NCI-H1417 treated with DMSO at 0.1 percent for 48 hours (cell line): ENCODE measurements around the gene NEU3.
"Not testable (repeated sequence)": the region's sequence is repeated elsewhere in the genome, so short reads cannot be mapped to it uniquely, and the experiment has no call there.

Experiments used
- DNase-seq: peaks from one replicate; lab custom pipeline; 2025; lab: John Stamatoyannopoulos, UW

NEU3 gene, protein sequence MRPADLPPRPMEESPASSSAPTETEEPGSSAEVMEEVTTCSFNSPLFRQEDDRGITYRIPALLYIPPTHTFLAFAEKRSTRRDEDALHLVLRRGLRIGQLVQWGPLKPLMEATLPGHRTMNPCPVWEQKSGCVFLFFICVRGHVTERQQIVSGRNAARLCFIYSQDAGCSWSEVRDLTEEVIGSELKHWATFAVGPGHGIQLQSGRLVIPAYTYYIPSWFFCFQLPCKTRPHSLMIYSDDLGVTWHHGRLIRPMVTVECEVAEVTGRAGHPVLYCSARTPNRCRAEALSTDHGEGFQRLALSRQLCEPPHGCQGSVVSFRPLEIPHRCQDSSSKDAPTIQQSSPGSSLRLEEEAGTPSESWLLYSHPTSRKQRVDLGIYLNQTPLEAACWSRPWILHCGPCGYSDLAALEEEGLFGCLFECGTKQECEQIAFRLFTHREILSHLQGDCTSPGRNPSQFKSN

DNA sequence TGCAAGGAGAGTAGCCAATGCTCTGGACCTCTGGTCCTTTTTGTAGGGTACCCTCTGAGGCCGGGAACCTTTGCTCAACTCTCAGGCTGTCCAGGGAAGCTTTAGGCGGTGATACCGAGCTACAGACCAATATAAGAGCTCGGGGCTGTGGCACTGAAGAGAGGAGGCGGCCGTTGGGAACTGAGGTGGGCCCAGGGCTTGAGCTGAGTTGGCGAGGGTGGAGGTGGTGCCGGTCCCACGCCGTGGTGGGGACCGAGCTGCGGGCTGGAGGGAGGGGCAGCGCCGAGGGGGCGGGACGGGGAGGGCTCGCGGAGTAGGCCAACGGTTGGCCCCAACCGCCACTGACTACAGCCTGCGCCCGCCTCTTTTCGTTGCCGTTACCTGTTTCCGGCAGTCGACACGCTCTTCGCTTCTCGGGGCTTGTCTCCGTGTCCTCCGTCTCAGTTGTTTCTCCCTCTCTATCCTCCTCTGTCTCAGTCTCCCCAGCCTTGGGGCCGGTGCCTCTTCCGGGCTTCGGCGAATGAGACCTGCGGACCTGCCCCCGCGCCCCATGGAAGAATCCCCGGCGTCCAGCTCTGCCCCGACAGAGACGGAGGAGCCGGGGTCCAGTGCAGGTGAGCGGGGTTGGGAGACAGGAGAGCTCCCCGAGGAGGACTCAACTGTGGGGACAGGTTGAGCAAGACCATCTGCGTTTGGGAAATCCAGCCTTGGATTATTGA is at the start of gene NEU3:
TSS of gene NEU3 (plus strand) at position 393 of the 719 bp plus-strand sequence. CDS start at position 521, 128 bp downstream.
- peak; percentile 50 for DNase-seq

DNA sequence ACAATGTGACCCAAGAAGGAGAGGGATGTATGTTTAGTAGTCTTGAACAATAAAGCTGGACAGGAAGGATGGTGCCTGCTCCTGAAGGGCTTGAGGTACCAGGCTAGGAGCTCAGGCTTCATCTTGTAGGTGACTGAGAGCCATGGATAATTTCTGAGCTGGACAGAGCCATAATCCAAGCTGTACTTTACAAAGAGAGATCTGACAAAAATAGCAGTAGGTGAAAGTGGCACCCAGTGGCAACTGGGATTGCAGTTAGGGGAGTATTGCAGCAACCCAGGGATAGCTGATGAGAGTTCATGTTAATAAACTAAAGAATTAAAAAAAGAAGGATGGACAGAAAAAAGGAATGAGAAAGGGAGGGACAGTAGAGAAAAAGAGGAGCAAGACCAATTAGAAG is 47.2 kb upstream of the NEU3 start:
- DNase-seq: no peak

DNA sequence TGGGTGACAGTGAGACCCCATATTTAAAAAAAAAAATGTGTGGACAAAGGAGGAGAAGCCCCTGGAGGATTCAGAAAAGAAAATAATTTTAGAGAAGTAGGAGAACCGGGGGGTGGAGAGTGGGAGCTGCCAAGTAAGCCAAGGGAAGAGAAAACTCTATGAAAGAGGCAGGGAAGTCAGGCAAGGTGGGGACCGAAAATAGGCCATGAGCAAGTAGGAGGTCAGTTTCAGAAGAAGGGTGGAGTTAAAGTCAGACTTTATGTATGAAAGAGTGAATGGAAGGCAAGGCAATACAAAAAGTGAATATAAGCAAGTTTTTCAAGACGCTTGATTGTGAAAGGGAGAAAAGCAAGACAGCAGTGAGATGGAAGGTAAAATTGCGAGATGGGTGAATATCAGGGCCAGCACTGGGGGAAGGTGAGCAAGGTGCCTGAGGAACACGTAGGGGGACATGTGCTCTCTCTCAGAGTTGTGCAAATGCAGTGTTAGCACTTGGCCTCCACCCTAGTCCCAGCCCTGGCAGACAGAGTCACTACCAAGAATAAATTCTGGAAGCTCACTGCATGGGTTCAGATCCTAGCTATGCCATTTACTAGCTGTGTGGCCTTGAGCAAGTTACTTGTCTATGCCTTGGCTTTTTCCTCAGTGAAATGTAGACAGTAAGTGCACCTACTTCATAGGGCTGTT is 46.5 kb upstream of the NEU3 start:
- no peak for DNase-seq

DNA sequence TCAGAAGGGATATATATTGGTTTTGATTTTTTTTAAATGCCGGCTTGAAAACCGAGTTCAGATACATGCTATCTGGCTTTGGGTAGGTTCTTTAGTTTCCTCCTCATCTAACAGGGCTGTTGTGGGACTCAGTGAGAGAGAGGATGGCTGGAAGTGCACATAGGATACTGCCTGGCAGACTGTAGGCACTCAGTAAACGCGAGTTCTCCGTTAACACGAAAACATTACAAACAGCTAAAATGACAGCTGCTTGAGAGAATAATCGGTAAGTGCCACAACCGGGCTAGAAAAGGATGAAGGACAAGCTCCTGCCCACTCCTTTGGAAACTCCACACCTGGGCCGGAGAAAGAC is 40.2 kb upstream of the NEU3 start:
- no peak for DNase-seq

DNA sequence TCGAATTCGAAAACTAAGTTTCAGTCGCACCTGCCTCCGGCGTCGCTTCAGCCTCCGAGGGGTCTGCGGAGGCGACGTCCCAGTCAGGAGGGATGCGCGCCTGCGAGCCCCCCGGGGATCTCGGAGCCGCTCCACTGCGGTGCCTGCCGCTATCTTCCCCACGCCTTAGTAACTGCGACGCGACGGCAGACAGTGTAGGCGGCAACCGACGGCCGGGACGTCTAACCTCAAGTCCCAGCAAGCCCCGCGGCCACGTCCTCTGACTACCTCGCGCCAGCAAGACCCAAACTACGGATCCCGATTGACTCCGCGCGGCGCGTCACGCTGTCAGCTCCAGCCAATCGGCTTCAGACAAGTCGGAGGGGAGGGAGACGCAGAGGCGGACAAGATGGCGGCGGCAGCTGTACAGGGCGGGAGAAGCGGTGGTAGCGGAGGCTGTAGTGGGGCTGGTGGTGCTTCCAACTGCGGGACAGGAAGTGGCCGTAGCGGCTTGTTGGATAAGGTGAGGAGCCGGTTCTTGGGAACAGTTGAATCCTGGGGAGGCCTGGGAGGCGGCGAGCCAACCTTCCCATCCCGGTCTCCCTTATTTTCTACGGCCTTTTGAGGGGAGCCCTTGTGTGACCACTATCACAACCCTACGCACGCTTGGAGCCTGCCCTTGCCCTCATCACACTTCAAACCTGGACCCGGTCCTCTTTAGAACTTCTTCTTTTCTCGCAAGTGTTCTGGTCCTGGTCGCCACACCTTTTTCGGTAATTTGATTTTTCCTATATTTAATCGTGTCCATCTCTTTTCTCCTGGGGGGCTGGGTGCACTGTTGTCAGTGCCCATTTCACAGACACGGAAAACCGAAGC is 39.6 kb upstream of the NEU3 start, which contains the start of the genes SPCS2 and XRRA1:
TSS of gene SPCS2 (plus strand) at position 369 of the 855 bp plus-strand sequence. CDS start at position 389, 20 bp downstream.
TSS of gene XRRA1 (minus strand) at position 194 of the 855 bp plus-strand sequence. CDS start 8,213 bp downstream, outside the sequence.
- peak; percentile 90 for DNase-seq

DNA sequence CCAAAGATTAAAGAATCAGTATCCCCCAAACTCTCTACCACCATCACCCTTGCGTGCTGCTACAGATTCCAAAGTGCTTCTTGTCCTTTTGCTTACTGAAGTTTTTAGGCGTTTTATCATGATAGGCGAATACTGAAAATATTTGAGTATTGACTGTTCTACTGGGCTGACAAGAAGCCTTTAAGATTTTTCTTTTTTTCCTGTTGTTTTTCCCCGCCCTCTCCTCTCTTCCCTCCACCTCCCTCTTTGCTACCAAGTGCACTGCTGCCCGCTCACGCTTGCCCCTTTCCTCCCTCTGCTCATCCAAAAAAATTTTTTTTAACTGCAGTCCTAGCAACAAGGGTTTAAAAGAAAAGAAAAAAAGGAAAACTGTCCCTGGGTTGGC is 39.0 kb upstream of the NEU3 start:
- DNase-seq: no peak

DNA sequence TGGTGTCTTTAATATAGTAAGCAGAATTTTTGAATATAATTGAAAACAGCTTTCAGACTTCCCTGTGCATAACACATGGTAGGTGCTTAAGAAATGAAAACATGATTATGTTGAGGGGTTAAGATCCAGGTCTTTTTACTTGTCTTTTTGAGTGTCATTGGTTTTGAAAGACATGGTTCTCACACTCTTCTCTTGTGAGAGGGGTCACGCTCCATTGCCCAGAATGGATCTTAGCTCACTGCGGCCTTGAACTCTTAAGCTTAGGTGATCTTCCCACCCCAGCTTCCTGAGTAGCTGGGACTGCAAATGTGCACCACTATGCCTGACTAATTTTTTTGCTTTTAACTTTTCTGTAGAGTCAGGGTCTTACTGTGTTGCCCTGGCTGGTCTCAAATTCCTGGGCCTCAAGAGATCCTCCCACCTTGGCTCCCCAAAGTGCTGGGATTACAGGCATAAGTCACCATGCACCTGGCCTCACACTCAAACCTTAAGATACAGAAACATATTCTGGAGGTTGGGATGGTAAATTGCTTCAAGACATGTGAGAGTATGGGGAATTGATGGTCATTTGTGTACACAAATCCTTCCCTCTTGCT is 38.3 kb upstream of the NEU3 start:
- DNase-seq: no peak

DNA sequence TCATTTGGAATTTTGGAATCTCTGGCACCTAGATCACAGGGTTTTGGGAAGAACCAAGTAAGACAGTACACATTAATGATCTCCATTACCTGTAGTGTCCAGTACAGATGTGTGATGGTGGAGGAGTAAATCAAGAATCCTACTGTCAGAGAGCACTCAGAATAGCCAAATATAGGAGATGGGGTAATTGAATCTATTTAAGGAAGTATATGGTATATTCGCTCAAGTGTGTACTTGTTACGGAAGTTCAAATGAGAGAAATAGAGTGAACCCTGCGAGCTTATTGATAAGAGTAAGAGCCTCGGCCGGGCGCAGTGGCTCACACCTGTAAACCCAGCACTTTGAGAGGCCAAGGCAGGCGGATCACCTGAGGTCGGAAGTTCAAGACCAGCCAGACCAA is 37.5 kb upstream of the NEU3 start:
- DNase-seq: no peak

DNA sequence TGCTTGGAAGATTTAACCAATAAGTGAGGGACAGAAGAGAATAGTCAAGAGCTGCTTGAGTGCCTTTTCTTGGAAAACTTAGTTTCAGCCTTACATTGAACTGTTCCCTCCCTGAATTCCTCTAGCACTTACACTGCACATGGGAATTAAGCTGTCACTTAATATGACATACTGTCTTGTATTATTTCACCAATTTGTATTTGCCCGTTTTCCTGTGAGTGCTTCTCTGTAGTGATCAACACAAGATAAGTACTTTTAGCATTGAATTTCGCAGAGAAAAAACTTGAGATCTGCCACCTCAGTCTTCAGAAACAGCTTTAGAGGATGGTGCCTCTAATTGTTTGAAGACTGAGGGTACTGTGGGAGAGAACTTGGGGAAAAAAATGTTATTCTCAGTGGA is 36.0 kb upstream of the NEU3 start:
- DNase-seq: no peak

DNA sequence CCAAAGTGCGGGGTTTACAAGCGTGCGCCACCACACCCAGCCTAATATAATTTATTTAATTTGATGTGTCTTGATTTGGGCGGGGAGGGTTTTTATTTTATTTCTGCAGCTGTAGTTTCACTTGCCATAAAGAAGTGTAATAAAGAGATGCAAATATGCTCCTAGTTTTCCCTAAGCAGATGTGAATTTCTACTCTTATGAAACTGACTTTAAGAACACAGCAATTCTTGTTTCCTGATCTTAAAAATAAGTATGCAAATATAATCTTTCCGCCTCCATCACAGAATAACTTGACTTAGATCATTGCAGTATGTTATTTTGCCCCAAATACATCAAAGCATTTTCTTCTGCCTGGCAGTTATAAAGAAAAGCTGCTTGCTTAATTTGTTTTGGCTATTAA is 35.3 kb upstream of the NEU3 start:
- no peak for DNase-seq

DNA sequence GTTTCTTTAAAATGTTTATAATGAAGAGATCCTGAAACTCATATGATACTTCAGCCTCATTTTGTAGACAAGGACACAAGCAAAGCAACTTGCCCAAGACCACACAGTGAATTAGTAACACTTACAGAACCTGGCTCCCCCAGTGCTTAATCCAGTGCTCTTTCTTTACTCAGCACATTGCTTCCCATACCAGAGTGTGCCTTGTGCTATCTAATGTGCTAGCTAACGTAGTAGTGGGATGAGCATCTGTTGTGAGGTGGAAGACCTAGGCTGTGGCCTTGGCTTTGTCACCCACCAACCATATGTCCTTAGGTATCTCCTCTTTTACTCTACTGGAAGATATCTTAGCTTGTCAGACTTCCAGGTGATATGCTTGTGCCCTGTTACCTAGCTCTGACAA is 34.5 kb upstream of the NEU3 start:
- DNase-seq: no peak

DNA sequence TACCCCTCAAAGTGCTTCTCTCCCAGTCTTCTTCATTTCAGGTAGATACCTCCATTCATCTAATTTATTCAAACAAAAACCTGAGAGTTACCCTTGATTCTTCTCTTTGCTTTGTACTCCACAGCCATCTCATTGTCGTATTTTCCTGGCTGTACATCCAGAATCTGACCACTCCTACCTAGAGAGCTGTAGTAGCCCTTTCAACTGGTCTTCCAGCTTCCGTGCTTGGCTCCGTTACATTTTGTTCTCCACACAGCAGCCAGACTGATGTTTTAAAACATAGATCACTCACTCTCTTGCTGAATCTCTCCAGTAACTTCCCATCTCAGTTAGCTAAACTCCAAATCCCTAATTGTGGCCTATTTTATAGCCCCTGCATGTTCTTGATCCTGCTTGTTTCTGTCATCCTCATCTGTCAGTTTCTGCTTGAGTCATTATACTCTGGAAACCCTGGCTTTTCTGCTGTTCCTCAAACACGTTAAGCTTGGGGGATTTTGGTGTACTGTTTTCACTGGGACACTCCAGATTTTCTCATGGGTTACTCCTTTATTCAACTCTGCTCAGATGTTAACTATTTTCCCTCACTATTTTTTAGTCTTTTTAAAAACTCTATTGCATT is 32.2 kb upstream of the NEU3 start:
- no peak for DNase-seq

DNA sequence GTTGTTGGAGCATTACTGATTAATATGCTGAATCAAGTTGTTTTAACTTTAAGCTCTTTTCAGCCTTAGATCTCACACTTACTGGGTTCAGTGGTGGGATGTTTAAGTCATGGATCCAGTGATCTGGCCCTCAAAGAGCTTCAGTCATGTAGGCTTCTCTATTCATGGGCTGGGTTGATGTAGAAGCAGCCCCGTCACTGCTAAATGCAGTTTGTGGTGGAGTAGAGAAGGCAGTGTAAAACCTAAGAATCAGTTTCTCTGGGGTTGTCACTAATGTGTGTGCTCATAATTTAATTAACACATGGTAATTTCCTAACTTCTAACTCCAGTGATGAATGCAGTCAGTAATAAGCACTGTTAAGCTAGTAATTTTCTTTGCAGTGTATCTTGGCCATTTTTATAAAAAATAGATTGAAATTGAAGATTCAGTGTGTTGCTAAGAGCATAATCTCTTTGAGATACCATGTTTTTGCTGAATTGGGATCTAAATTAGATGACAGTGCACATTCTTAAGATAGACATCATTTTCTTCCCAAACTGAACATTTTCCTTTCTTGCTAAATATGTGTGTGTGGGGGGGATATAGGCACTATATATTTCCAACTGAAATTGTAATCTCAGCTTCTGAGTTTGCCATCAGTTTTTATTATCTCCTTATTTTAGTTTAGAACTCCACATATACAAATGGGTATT is 30.6 kb upstream of the NEU3 start:
- DNase-seq: no peak

DNA sequence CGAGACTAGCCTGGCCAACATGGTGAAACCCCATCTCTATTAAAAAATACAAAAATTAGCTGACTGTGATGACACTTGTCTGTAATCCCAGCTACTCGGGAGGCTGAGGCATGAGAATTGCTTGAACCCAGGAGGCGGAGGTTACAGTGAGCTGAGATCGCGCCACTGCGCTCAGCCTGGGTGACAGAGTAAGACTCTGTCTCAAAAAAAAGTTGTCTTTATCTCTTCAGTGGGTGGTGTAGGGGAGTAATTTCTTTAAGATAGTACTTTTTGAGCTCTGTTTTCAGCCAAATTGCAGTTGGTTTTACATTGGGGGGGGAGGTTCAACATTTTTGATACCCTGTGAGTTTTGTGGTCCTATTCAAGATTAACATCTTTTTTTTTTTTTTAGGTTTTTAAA is 28.6 kb upstream of the NEU3 start:
- DNase-seq: not testable (repeated sequence)

DNA sequence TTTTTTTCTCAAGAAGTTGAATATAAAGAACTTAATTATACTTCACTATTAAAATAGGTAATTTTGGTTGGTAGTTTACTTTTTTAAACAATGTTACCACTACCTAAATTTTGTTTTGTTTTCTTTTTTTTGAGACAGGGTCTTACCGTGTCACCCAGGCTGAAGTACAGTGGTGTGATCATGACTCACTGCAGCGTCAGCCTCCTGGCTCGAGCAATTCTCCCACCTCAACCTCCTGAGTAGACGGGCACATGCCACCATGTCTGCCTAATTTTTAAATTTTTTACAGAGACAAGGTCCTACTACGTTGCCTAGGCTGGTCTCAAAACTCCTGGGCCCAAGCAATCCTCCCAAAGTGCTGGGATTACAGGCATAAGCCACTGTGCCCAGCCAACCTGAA is 22.1 kb upstream of the NEU3 start:
- DNase-seq: no peak

DNA sequence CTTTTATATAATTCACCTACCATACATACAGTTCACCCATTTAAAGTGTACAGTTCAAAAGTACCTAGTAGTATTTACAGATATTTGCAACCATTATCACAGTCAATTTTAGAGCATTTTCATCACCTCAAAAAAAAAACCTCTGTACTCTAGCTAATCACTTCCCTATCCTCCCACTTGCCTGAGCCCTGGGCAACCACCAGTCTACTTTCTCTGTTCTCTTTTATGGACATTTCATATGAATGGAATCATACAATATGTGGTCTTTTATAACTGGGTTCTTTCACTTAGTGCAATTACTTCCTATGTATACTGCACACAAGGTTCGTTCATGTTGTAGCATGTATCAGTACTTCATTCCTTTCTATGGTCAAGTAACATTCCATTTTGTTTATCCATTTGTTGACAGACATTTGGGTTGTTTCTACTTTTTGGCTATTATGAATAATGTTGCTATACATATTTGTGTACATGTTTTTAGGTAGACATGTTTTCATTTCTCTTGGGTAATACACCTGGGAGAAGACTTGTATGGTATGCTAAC is 17.8 kb upstream of the NEU3 start:
- DNase-seq: no peak

DNA sequence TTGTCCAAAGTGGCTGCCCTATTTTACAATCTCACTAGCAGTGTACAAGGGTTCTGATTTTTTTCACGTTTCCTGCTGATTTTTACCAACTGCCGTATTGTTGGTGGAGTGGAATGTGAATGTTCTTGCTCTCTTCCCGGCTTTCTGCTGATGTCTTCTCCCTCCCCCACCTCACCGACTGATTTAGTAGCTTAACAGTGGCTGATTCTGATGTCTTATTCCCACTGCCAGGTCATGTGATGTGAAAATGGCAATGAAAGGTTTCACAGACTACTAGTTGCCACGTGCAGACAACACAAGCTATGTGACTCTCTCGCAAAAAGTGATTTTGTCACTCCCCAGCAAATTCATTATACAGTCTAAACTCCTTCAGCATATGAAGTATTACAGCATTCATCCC is 17.3 kb upstream of the NEU3 start:
- DNase-seq: no peak

DNA sequence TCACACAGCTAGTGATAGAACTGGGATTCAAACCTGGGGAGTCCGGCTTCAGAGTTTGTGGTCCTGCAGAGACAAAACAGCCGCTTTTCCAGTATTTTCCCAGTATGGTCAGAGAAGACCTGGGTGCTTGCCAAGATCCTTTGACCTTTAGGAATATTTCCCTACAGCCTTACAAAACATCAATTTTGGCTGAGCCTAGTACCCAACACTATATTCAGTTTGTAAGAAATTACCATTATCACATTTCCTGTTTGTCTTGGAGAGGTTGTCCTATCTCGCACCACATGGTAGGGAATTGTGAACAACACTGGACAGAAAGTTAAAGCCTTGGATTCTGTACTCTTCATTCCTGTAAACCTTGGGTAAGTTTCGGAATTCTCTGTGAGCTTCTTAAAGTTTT is 10.7 kb upstream of the NEU3 start:
- no peak for DNase-seq

DNA sequence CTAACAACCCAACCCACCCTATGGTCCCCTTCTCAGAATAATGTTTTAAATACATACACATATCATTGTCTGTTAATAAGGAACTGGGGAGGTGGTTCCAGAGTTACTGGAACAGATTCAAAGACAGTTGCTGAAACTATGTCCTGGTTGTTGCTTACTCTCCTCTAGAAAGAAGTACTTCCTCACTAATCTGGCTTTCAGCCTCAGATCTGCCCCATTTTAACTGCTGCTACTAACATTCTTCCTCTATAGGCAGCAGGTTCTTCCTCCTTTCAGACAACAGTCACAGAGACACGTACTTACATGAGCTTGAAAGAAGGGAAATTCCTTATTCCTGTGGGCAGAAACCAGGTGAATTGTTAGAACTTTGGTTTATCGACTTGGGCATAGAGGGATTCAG is 8.1 kb upstream of the NEU3 start:
- no peak for DNase-seq

DNA sequence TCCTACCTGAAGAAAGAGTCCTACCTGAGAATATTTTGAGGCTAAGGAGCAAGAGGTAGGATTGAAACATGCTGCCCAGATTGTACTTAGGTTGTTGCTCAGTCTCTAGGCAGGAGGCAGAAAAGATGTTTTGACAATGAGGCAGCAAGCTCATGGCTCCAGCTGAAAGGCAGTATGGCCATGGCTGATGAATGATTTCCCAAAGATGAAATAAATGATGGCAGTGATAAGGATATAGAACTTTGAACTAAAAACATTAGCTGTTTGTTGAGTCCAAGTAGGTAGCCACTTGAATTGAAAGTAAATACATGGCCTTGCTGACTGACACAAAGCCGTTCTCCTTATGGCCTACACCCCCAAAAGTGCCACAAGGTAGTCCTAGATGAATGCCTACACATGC is 6.8 kb upstream of the NEU3 start:
- no peak for DNase-seq
